Measurements from ENCODE around the gene PPP1R16B.

GRCh38 chr20:38957915-38958485, 152.5 kb downstream of the PPP1R16B start:
- TF ChIP-seq POLR2AphosphoS5 (IDR thresholded peaks at IDR 0.05; ENCODE audit: insufficient read depth in 1 of 2, low read depth in 1 of 2) (no peak), CTCF (IDR thresholded peaks at IDR 0.05) (no peak)

All from vagina (tissue), 2 donors.